ENCODE results near the gene GPR176.
A peak's percentile ranks its signal among the peaks of the same experiment; 100 is the strongest.
"Not testable (repeated sequence)": the region's sequence is repeated elsewhere in the genome, so short reads cannot be mapped to it uniquely, and the experiment has no call there.

Gene GPR176

DNA sequence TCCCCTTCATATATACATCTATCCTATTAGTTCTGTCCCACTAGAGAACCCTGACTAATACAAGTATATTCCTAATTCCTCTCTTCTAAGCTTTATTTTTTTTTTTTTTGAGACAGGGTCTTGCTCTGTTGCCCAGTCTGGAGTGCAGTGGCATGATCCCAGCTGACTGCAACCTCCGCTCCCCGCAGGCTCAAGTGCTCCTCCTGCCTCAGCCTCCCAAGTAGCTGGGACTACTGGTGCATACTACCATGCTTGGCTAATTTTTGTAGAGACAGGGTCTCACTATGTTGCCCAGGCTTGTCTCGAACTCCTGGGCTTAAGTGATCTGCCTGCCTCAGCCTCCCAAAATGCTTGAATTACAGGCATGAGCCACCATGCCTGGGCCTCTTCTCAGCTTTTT, 107.4 kb downstream of the GPR176 start:
- H3K4me3 ChIP-seq (ENCODE audit: low read depth, low read length); H3K9me3 ChIP-seq (ENCODE audit: control insufficient read depth, insufficient read depth, low read depth, low read length); POLR2A ChIA-PET; H3K4me1 ChIP-seq (ENCODE audit: control insufficient read depth, insufficient read depth, low read length); H3K36me3 ChIP-seq (ENCODE audit: control insufficient read depth in 2 of 2, insufficient read depth in 1 of 2, low read length in 2 of 2); H3K27ac ChIP-seq (ENCODE audit: extremely low read depth, low read depth, low read length); CTCF ChIA-PET: not testable (repeated sequence)
- TF ChIP-seq ZNF121 (tag by site-specific recombination; IDR thresholded peaks at IDR 0.05) = peak; percentile 89

DNA sequence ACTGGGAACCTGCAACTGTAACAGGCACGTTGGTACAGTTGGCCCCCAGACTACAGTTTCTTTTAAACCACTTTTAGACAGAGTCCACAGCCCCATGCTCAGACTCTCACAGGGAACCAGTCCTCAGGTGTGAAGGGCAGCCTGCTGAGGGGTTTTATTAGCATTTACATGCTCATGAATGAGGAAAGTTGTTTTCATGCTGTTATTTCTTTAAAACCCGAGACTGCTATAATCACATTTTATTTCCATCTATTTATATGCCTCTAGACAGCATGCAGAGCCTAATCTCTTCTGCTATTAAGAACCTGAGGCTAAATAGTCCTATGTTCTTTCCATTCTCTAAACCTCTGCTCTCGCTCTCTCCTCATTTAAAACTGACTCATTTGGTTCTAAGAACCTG, 111.2 kb downstream of the GPR176 start:
- ChIA-PET POLR2A (no interaction called here), CTCF (no interaction called here)
- H3K4me1 ChIP-seq (ENCODE audit: control insufficient read depth, insufficient read depth, low read length) = no peaks in the 10 kb centered on the region
- H3K9me3 ChIP-seq (ENCODE audit: control insufficient read depth, insufficient read depth, low read depth, low read length) = no peaks in the 10 kb centered on the region
- H3K27ac ChIP-seq (ENCODE audit: extremely low read depth, low read depth, low read length) = no peak overlapping the region
- no peak overlapping the region for H3K4me3 ChIP-seq (ENCODE audit: low read depth, low read length)
- TF ChIP-seq TRIM28 (IDR thresholded peaks at IDR 0.05; ENCODE audit: borderline replicate concordance, low read length) (no peak), ZIC2 (tag by site-specific recombination; IDR thresholded peaks at IDR 0.05) (peak; percentile 19; the same call in 1 of the 2 replicates)
- H3K36me3 ChIP-seq (ENCODE audit: control insufficient read depth in 2 of 2, insufficient read depth in 1 of 2, low read length in 2 of 2) = no peaks in the 10 kb centered on the region

- Histone ChIP-seq H3K4me1 (ENCODE audit: control insufficient read depth, insufficient read depth, low read length) (no peaks in the 10 kb centered on the region), H3K9me3 (ENCODE audit: control insufficient read depth, insufficient read depth, low read depth, low read length) (no peaks in the 10 kb centered on the region), H3K27ac (ENCODE audit: extremely low read depth, low read depth, low read length) (no peak overlapping the region), H3K4me3 (ENCODE audit: low read depth, low read length) (no peak overlapping the region), H3K36me3 (ENCODE audit: control insufficient read depth in 2 of 2, insufficient read depth in 1 of 2, low read length in 2 of 2) (no peaks in the 10 kb centered on the region)
- ChIA-PET POLR2A (no interaction called here), CTCF (no interaction called here)
- no peak for TF ChIP-seq WT1 (tag by site-specific recombination; IDR thresholded peaks at IDR 0.05)
- no peak for TF ChIP-seq ZNF830 (tag by site-specific recombination; IDR thresholded peaks at IDR 0.05; ENCODE audit: low read depth)
- TF ChIP-seq ZNF626 (tag by site-specific recombination; IDR thresholded peaks at IDR 0.05) = no peak
Observed at GRCh38 chr15:39807791-39808190, 112.3 kb downstream of the GPR176 start.

DNA sequence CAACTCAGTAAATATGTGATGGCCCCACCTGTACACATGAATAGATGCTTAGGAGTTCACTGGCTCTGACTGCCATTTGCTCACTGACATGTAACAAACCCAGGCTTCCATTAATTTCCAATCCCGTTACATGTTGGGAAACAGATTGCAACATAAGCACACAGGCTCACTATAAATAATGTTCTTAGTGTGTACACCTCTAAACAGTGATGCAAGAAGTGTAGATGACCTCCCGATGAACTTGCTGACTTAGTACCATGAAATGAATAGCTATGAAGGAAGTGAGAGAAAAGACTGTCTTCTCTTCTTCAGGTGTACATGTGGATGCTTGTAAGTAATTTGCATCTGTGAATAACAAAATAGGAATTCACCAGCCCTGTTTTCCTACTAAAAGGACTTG, 116.0 kb downstream of the GPR176 start:
- H3K27ac ChIP-seq (ENCODE audit: extremely low read depth, low read depth, low read length) = no peak overlapping the region
- ChIA-PET POLR2A (no interaction called here), CTCF (interaction anchor here (0.6 kb wide), 1 partner anchor 219 kb away, joined by 3 read pairs; no protein-coding TSS in a partner anchor)
- no peaks in the 10 kb centered on the region for H3K36me3 ChIP-seq (ENCODE audit: control insufficient read depth in 2 of 2, insufficient read depth in 1 of 2, low read length in 2 of 2)
- no peak for TF ChIP-seq ZNF792 (tag by site-specific recombination; IDR thresholded peaks at IDR 0.05)
- TF ChIP-seq WT1 (tag by site-specific recombination; IDR thresholded peaks at IDR 0.05) = no peak
- TF ChIP-seq ZNF10 (tag by site-specific recombination; IDR thresholded peaks at IDR 0.05) = no peak
- no peak for TF ChIP-seq ZBTB7A (tag by site-specific recombination; IDR thresholded peaks at IDR 0.05; ENCODE audit: low read depth)
- TF ChIP-seq ZNF292 (tag by site-specific recombination; IDR thresholded peaks at IDR 0.05; ENCODE audit: borderline replicate concordance, low read depth) = no peak
- TF ChIP-seq, protein P1, sequence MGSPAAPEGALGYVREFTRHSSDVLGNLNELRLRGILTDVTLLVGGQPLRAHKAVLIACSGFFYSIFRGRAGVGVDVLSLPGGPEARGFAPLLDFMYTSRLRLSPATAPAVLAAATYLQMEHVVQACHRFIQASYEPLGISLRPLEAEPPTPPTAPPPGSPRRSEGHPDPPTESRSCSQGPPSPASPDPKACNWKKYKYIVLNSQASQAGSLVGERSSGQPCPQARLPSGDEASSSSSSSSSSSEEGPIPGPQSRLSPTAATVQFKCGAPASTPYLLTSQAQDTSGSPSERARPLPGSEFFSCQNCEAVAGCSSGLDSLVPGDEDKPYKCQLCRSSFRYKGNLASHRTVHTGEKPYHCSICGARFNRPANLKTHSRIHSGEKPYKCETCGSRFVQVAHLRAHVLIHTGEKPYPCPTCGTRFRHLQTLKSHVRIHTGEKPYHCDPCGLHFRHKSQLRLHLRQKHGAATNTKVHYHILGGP (tag by site-specific recombination; IDR thresholded peaks at IDR 0.05) = no peak
- TF ChIP-seq TSHZ1 (tag by site-specific recombination; IDR thresholded peaks at IDR 0.05; ENCODE audit: borderline replicate concordance) = no peak
- no peak for TF ChIP-seq PRDM1 (tag by site-specific recombination; IDR thresholded peaks at IDR 0.05)
- TF ChIP-seq BCL11B (tag by site-specific recombination; IDR thresholded peaks at IDR 0.05; ENCODE audit: low read depth) = no peak
- TF ChIP-seq BCL11A (tag by site-specific recombination; IDR thresholded peaks at IDR 0.05; ENCODE audit: low read depth) = no peak
- TF ChIP-seq ZNF16 (tag by site-specific recombination; IDR thresholded peaks at IDR 0.05; ENCODE audit: low read depth) = no peak
- TF ChIP-seq ELK4 (IDR thresholded peaks at IDR 0.05; ENCODE audit: borderline replicate concordance, low read depth, low read length) = no peak
- no peak for TF ChIP-seq ZNF585B (tag by site-specific recombination; IDR thresholded peaks at IDR 0.05)
- no peak for TF ChIP-seq ZNF558 (tag by site-specific recombination; IDR thresholded peaks at IDR 0.05)
- no peak for TF ChIP-seq ZNF426 (tag by site-specific recombination; IDR thresholded peaks at IDR 0.05)
- no peak for TF ChIP-seq HOXC10 (CRISPR knock-in tag; IDR thresholded peaks at IDR 0.05)
- TF ChIP-seq ZNF76 (tag by site-specific recombination; IDR thresholded peaks at IDR 0.05; ENCODE audit: borderline replicate concordance, low read depth) = no peak
- no peak for TF ChIP-seq OSR2 (tag by site-specific recombination; IDR thresholded peaks at IDR 0.05)
- no peak for TF ChIP-seq KLF1 (tag by site-specific recombination; IDR thresholded peaks at IDR 0.05)
- TF ChIP-seq ZNF596 (tag by site-specific recombination; IDR thresholded peaks at IDR 0.05) = no peak
- H3K4me1 ChIP-seq (ENCODE audit: control insufficient read depth, insufficient read depth, low read length) = no peaks in the 10 kb centered on the region
- H3K4me3 ChIP-seq (ENCODE audit: low read depth, low read length) = no peak overlapping the region
- no peaks in the 10 kb centered on the region for H3K9me3 ChIP-seq (ENCODE audit: control insufficient read depth, insufficient read depth, low read depth, low read length)
